Measurements from ENCODE around the gene MED15.

DNA sequence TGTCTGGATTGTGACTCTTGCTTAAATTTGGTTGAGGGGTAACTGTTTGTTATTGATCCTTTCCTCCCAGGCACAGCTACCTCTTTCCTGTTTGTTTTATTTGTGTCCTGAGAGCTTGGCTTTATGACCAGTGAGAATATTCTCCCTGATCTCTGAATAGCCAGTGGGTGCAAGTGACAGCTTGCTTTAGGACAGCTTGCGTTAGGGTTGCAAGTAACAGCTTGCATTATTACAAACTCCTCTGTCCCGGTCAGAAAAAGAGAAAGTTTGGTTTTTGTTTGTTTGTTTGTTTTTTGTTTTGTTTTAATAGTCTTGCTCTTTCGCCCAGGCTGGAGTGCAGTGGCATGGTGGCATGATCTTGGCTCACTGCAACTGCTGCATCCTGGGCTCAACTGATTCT is 8.5 kb upstream of the MED15 start:
- no peak for TF ChIP-seq NFE2L2 (IDR thresholded peaks at IDR 0.05; ENCODE audit: low read depth, low read length)
- no peak for TF ChIP-seq POLR2A (IDR thresholded peaks at IDR 0.05; ENCODE audit: low read depth, low read length)
- TF ChIP-seq CTCF (conservative IDR thresholded peaks at IDR 0.05; ENCODE audit: low read depth, low read length): no peak
- TF ChIP-seq RAD21 (IDR thresholded peaks at IDR 0.05; ENCODE audit: low read length): no peak
- TF ChIP-seq, protein P1, sequence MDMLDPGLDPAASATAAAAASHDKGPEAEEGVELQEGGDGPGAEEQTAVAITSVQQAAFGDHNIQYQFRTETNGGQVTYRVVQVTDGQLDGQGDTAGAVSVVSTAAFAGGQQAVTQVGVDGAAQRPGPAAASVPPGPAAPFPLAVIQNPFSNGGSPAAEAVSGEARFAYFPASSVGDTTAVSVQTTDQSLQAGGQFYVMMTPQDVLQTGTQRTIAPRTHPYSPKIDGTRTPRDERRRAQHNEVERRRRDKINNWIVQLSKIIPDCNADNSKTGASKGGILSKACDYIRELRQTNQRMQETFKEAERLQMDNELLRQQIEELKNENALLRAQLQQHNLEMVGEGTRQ (IDR thresholded peaks at IDR 0.05; ENCODE audit: low read depth, low read length): no peak
- TF ChIP-seq FOS (IDR thresholded peaks at IDR 0.05; ENCODE audit: low read depth, low read length): no peak
- no peak for TF ChIP-seq RCOR1 (IDR thresholded peaks at IDR 0.05; ENCODE audit: insufficient replicate concordance, low read length)
- no peak for TF ChIP-seq SMC3 (IDR thresholded peaks at IDR 0.05; ENCODE audit: low read depth, low read length)

Measured in IMR-90 (cell line).